K562 (cell line): Measurements from ENCODE around the gene GET4. TPM values are rescaled to one million over a fixed set of nuclear protein-coding genes. Genes with fewer than 3 reads are reported as not detected.

Experiments used
- CBX8 ChIP-seq: fragments of 200-600 bp; sonication (generic); IDR thresholded peaks from 2 replicates; pipeline ENCODE4 v1.6.1; 2012; ENCODE audit warnings: borderline replicate concordance, mixed run types, low read depth, mild to moderate bottlenecking, moderate library complexity, mixed read lengths, low read length, control low read depth, inconsistent platforms; ENCODE audit not compliant: poor library complexity, severe bottlenecking; ENCODE audit errors: extremely low read depth
- CC2D1A ChIP-seq: fragments of 450-650 bp; IDR thresholded peaks from 2 replicates; pipeline ENCODE4 v1.6.1; 2017; ENCODE audit warnings: mild to moderate bottlenecking
- KDM5B ChIP-seq: fragments of 200-600 bp; sonication (generic); IDR thresholded peaks from 2 replicates; pipeline ENCODE4 v1.6.1; 2012; ENCODE audit warnings: low read depth, mild to moderate bottlenecking, moderate library complexity, low read length, control low read depth, inconsistent platforms; ENCODE audit not compliant: insufficient replicate concordance
- KLF6 ChIP-seq: fragments of 250-450 bp; sonication (Bioruptor Pico); IDR thresholded peaks from 2 replicates; pipeline ENCODE4 v1.4.0; 2020; ENCODE audit warnings: mild to moderate bottlenecking, moderate library complexity, borderline replicate concordance
- NR1H2 ChIP-seq: sonication (generic); formaldehyde crosslinking; IDR thresholded peaks from 2 replicates; pipeline ENCODE4 v1.4.0; 2020; ENCODE audit warnings: mild to moderate bottlenecking, missing genetic modification reagents
- RFX7 ChIP-seq: fragments of 250-450 bp; sonication (Bioruptor Pico); IDR thresholded peaks from 2 replicates; pipeline ENCODE4 v1.5.1; 2021; ENCODE audit warnings: mild to moderate bottlenecking
- SREBF2 ChIP-seq: sonication (generic); formaldehyde crosslinking; IDR thresholded peaks from 2 replicates; pipeline ENCODE4 v1.4.0; 2020; ENCODE audit warnings: mild to moderate bottlenecking, missing genetic modification reagents
- TBL1XR1 ChIP-seq, 2 experiments: IDR thresholded peaks; 2 replicates each; pipeline ENCODE4 v1.6.1; 2012; ENCODE audit warnings: improper control_type of control experiment in 2 of 2, low read length in 2 of 2, mild to moderate bottlenecking in 1 of 2
- TEAD1 ChIP-seq, 2 experiments: fragments of 450-650 bp in 1 of 2; sonication (generic) in 1 of 2; formaldehyde crosslinking; IDR thresholded peaks; 2 replicates each; pipeline versions ENCODE4 v1.4.0 to v1.8.0; 2020 to 2022; ENCODE audit warnings: mild to moderate bottlenecking in 2 of 2, missing genetic modification reagents in 1 of 2
- TOE1 ChIP-seq, 2 experiments: fragments of 450-650 bp in 1 of 2; sonication (generic) in 1 of 2; formaldehyde crosslinking in 1 of 2; IDR thresholded peaks; 2 replicates each; pipeline versions ENCODE4 v1.7.1 to v1.8.0; 2016 to 2022; ENCODE audit warnings: borderline replicate concordance in 2 of 2, mild to moderate bottlenecking in 2 of 2, antibody characterized with exemption in 1 of 2, inconsistent platforms in 1 of 2, low read depth in 1 of 2, missing genetic modification reagents in 1 of 2, moderate library complexity in 1 of 2
- ZNF449 ChIP-seq: fragments of 250-450 bp; sonication (Bioruptor Pico); IDR thresholded peaks from 2 replicates; pipeline ENCODE4 v1.8.0; 2022; ENCODE audit warnings: moderate library complexity, mild to moderate bottlenecking, inconsistent platforms
- polyA plus RNA-seq, 8 experiments: library from polyadenylated mRNA; depleted of rRNA in 4 of 8; stranded (reverse) in 5 of 8; unstranded in 3 of 8; fragments of >200 nt; fragmentation: Nextera tagmentation in 2 of 8; fragmentation: Illumina TruSeq in 1 of 8; extraction: Ambion mirVana in 2 of 8; extraction: Trizol in 1 of 8; gene quantifications; 2 replicates each; pipeline versions ENCODE4 v1.2.1 to v1.2.3, GENCODE V29; 2011 to 2014; ENCODE audit warnings: inconsistent platforms in 1 of 8, missing spikeins in 1 of 8
- total RNA-seq, 7 experiments: library from RNA; depleted of rRNA in 6 of 7; stranded (reverse); fragments of >200 nt in 6 of 7; fragmentation: Illumina TruSeq in 2 of 7; extraction: Trizol in 2 of 7; gene quantifications; 2 replicates each; pipeline versions ENCODE4 v1.2.1 to v1.2.3, GENCODE V29; 2011 to 2021; ENCODE audit warnings: low replicate concordance in 1 of 7
- TF ChIP-seq, protein P1 (sequence below): fragments of 250-450 bp; sonication (Bioruptor Pico); IDR thresholded peaks from 2 replicates; pipeline ENCODE4 v1.9.0; 2021; ENCODE audit warnings: mild to moderate bottlenecking
- TF ChIP-seq, protein P2 (sequence below): fragments of 250-450 bp; sonication (Bioruptor Pico); IDR thresholded peaks from 2 replicates; pipeline ENCODE4 v1.4.0; 2020; ENCODE audit warnings: mild to moderate bottlenecking, moderate library complexity, borderline replicate concordance
- TF ChIP-seq, protein P3 (sequence below): sonication (generic); formaldehyde crosslinking; IDR thresholded peaks from 2 replicates; pipeline ENCODE4 v1.5.0; 2020; ENCODE audit warnings: missing genetic modification reagents

Gene GET4
- total and polyA plus RNA-seq, 9 of the 15 experiments (the other 6 are each of a cell fraction or from before 2014, with no cell fraction given): 0.99 to 122 (median 40.4) TPM

DNA sequence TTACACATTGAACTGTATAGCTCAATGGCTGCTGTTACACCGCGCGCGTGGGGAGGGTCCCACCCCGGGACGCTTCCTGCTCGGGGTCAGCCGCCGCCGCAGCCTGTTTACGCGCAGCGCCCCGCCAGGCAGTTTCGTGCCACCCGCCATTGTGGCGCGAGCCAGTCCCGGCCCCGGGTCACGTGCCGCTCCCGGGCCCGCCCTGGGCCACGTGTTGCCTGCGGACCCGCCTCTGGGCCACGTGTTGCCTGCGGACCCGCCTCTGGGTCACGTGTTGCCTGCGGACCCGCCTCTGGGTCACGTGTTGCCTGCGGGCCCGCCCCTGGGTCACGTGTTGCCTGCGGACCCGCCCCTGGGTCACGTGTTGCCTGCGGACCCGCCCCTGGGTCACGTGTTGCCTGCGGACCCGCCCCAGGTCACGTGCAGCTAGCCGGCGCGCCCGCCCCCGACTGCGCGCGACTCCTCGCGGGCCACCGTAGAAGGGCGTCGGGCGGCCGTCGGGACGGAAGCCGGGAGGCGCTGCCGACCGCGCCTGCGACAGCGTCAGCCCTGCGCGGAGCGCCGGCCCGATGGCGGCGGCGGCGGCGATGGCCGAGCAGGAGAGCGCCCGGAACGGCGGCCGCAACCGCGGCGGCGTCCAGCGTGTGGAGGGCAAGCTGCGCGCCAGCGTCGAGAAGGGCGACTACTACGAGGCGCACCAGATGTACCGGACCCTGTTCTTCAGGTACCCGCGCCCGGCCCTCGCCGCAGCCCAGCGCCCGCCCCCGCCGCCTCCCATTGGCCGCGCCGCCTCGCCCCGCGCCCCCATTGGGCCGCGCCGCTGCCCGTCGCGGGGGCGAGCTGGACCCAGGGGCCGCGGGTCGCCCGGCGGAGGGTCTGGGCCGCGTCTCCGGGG, at the start of gene GET4 (continued):
- TF ChIP-seq TEAD1 (CRISPR knock-in tag; IDR thresholded peaks at IDR 0.05): peak; percentile 25 to 82; a peak in 3 of 4 replicates
- TF ChIP-seq, protein P1, sequence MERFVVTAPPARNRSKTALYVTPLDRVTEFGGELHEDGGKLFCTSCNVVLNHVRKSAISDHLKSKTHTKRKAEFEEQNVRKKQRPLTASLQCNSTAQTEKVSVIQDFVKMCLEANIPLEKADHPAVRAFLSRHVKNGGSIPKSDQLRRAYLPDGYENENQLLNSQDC (CRISPR knock-in tag): 0 out of 2 replicates have a peak, but pooled peaks have one; percentile 50
- TF ChIP-seq, protein P2, sequence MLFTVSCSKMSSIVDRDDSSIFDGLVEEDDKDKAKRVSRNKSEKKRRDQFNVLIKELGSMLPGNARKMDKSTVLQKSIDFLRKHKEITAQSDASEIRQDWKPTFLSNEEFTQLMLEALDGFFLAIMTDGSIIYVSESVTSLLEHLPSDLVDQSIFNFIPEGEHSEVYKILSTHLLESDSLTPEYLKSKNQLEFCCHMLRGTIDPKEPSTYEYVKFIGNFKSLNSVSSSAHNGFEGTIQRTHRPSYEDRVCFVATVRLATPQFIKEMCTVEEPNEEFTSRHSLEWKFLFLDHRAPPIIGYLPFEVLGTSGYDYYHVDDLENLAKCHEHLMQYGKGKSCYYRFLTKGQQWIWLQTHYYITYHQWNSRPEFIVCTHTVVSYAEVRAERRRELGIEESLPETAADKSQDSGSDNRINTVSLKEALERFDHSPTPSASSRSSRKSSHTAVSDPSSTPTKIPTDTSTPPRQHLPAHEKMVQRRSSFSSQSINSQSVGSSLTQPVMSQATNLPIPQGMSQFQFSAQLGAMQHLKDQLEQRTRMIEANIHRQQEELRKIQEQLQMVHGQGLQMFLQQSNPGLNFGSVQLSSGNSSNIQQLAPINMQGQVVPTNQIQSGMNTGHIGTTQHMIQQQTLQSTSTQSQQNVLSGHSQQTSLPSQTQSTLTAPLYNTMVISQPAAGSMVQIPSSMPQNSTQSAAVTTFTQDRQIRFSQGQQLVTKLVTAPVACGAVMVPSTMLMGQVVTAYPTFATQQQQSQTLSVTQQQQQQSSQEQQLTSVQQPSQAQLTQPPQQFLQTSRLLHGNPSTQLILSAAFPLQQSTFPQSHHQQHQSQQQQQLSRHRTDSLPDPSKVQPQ (CRISPR knock-in tag): peak; percentile 88; the same call in 1 of the 2 replicates
- TF ChIP-seq SREBF2: no peak
- 0 out of 2 replicates have a peak, but pooled peaks have one; percentile 49 for TF ChIP-seq NR1H2
- TF ChIP-seq ZNF449 (CRISPR knock-in tag): no peak
- peak; percentile 94 for TF ChIP-seq TOE1 (IDR thresholded peaks at IDR 0.05; ENCODE audit: borderline replicate concordance)
- TF ChIP-seq TOE1 (CRISPR knock-in tag; IDR thresholded peaks at IDR 0.05; ENCODE audit: borderline replicate concordance, low read depth): peak; percentile 95
- TF ChIP-seq, protein P3, sequence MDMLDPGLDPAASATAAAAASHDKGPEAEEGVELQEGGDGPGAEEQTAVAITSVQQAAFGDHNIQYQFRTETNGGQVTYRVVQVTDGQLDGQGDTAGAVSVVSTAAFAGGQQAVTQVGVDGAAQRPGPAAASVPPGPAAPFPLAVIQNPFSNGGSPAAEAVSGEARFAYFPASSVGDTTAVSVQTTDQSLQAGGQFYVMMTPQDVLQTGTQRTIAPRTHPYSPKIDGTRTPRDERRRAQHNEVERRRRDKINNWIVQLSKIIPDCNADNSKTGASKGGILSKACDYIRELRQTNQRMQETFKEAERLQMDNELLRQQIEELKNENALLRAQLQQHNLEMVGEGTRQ (CRISPR knock-in tag): peak; percentile 95
- peak in 1 of 2 experiments; percentile 47; a peak in 1 of 4 replicates for TF ChIP-seq TBL1XR1 (IDR thresholded peaks at IDR 0.05; ENCODE audit: low read length in 2 of 2)
- TF ChIP-seq KLF6 (CRISPR knock-in tag): peak; percentile 75; the same call in 1 of the 2 replicates
- TF ChIP-seq KDM5B: peak; percentile 69
- no peak for TF ChIP-seq RFX7
- no peak for TF ChIP-seq CC2D1A
- TF ChIP-seq CBX8: no peak
